NCI-H2171 treated with DMSO at 0.1 percent for 48 hours (cell line): ENCODE measurements around the gene ARHGEF39.

ENCODE experiments used
- DNase-seq: peaks from one replicate; lab custom pipeline; 2025; lab: John Stamatoyannopoulos, UW

The ARHGEF39 gene

GRCh38 chr9:35664531-35665470 is at the start of gene ARHGEF39:
ARHGEF39 (minus strand) TSS chr9:35665195; CDS start chr9:35665169, 26 bp downstream.
- peak; percentile 63 for DNase-seq

- DNase-seq: no peak
Observed at GRCh38 chr9:35714123-35714522, 49.1 kb upstream of the ARHGEF39 start.

DNA sequence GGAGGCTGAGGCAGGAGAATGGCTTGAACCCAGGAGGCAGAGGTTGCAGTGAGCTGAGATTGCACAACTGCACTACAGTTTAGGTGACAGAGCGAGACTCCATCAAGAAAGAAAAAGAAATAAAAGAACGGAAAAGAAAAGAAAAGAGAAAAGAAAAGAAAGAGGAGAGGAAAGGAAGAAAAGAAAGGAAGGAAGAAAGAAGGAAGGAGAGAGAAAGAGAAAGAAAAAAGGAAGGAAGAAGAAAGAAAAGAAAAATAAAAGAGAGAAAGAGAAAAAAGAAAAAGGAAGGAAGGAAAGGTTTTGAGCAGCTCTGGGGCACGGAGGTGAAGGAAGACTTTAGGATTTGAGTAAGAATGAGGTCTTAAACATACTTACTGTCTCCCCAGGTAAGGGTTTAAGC is 48.6 kb upstream of the ARHGEF39 start:
- no peak for DNase-seq

- DNase-seq: no peak
Observed at GRCh38 chr9:35712762-35713400, 47.9 kb upstream of the ARHGEF39 start.

DNA sequence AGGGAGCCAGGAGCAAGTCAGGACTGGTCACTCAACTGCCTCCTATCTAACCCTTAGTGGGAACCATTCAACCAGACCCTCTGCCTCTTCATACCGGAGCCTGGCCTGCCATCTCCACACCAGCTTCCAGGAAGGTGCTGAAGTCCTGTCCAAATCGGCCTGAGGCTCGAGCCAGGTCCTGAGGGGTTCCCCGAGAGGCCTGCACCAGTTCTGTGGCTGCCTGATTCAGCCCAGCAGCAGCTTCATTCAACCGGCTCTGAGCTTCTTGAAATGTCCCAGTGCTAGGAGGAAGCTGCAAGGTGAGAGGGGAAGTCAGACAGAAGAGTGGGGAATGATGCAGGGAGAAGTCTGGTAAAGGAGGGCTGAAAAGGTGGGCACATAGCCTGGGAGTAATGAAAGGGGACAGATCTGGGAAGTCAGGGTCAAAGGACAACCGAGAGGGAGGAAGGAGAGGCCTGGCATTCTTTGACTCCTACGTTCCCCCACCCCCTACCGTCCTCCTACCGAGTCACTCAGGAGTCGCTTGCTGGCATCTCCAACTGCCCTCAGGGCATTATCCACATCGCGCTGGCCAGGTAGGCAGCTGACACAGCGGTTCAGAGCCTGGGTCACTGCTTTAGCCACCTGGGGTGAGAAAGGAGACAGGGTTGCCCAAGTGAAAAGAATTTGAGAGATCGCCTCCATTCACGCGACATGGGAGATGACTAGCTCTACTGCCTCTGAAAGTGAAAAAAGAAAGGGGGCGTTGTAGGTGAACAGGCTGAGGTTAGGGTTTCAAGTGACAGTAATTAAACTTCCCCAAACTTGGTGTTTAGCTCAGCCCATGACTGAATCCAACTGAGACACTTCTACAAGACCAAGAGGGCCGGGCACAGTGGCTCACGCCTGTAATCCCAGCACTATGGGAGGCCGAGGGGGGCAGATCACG is 46.8 kb upstream of the ARHGEF39 start:
- DNase-seq: no peak

- no peak for DNase-seq
Observed at GRCh38 chr9:35710818-35711500, 46.0 kb upstream of the ARHGEF39 start.

DNA sequence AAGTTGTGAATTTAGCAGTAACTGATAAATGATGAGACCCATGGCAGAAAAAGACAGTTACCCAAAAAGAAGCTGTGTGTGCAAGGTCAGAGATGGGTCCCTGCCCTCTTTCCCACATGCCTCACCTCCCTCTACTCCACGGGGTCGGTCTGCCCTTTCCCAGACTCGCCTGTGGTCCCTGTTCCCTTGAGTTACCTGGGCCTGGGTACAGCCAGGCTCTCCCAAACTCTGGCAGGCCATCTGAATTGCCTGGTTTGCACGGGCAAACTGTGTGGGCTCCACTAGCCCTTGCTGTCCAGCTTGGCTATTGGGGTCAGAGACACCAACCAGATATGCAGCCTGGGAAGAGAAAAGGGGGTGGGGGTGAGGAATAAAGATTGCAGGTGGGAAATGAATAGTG is 43.2 kb upstream of the ARHGEF39 start:
- DNase-seq: no peak

DNA sequence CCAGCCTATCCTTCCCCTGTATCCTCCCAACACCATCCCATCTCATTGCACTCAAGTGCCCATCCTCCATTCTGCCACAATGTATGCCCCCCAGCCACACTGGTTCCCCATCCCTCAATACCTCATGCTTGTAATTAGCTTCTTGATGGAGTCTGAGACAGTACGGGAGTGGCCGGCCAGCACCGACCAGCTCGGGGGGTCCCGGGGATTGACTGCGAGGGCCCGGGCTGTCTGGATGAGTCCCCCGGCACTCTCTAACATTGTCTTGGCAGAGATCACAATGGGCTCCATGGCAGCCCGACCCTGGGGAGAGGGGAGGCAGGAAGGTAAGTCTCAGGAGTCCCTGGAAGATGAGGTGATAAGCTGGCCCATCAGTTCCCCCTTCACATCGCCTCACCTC is 42.0 kb upstream of the ARHGEF39 start:
- DNase-seq: no peak

GRCh38 chr9:35705836-35706430 is 40.9 kb upstream of the ARHGEF39 start:
- no peak for DNase-seq

- DNase-seq: no peak
Observed at GRCh38 chr9:35705372-35705771, 40.4 kb upstream of the ARHGEF39 start.

DNA sequence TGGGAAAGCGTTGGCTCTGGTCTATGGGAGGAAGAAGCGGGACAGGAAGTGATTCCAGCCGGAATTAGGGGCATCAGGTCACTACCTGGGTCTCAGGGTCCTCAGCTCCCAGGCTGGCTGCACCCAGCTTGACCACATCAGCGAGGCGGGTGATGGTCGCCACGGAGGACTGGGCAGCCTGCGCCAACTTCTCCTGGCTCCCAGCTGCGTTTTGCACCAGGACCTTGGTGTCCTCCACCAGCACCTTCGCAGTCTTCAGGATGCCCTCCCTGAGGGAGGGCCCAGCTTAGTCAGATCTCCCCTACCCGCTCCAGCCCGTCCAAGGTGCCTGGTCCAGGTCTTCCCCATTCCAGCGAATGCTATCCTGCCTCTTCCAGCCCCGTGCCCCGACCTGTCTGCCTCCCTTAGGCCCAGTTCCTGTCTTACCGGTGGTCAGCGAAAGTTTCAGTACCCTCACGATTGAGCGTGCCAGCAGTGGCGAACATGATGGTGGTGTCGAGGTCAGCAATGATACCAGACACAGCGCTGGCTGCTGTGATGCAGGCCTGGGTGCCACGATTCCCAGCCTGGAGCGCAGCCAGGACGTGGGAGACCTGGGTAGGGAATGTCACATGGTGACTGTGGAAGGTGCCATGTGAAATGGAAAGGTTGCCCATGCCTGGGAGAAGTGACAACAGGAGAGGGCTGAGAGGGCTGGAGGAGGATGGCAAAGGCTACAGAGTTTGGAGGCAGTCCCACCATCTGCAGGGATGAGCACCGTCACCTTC is 39.1 kb upstream of the ARHGEF39 start:
- no peak for DNase-seq

- no peak for DNase-seq
Observed at GRCh38 chr9:35702696-35703095, 37.7 kb upstream of the ARHGEF39 start.

- no peak for DNase-seq
Observed at GRCh38 chr9:35700942-35701341, 35.9 kb upstream of the ARHGEF39 start.

DNA sequence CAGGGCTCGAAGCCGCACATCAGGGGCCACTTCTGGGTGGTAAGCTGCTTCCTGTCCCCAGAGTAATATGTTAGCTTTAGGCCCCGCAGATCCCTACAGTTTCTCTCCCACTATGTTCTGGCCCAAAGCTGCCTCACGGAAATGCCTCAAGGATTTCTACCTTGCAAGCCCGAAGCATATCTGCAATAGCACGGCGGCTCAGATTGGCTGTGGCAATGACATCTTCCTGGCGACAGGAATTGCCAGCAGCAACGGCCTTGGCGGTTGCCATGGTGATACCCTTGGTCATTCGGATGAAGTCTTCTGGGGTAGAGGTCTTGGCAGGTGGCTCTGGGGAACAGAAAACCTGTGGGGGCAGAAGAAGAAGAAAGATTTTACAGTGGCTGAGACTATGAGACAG is 35.0 kb upstream of the ARHGEF39 start:
- DNase-seq: no peak

DNA sequence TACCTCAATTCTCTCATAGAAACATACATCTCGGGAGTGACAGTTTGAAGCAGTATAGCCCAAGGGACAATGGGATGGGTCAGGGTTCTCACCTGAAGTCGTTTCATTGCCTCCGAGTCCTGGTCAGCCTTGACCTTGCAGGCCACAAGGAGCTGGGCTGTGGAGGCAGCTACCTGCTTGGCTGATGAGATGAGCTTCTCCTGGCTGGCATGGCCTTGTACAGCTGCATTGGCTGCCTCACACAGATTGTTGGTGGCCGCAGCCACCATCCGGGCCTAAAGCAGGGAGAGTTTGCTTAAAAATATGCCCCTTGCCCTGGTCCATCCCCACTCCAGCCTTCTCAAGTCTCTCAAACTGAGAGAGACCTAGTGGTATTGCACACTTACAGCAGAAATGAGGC is 33.2 kb upstream of the ARHGEF39 start:
- no peak for DNase-seq

- no peak for DNase-seq
Observed at GRCh38 chr9:35697486-35697885, 32.5 kb upstream of the ARHGEF39 start.

GRCh38 chr9:35696520-35697215 is 31.7 kb upstream of the ARHGEF39 start:
- DNase-seq: peak; percentile 16

- DNase-seq: no peak
Observed at GRCh38 chr9:35695943-35696401, 31.0 kb upstream of the ARHGEF39 start.

DNA sequence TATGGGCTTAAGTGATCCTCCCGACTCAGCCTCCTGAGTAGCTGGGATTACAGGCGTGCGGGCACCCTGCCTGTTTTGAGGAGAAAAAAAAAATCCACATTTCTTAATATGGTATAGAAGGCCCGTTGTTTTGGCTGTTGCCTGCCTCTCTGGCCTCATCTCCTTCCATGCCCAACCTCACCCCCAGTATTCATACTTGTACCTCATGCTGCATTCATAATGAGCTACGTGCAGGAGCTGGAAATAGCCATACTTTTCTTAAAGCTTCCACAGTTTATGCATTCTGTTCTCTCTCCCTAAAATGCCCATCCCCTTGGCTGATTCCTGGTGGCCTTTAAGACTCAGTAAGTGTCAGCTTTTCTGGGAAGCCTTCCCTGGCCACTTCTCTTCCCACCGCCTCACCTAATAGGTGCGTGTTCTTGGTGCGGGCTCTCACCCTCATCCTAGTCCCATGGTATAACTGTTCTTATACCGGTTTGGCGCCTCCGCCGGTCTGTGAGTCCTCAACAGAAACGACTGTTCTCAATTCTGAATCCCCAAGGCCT is 26.8 kb upstream of the ARHGEF39 start:
- no peak for DNase-seq

- DNase-seq: no peak
Observed at GRCh38 chr9:35691334-35691650, 26.3 kb upstream of the ARHGEF39 start.
